GM19043 (cell line): ENCODE data around the gene DIPK1B.
"Not testable (repeated sequence)": the region's sequence is repeated elsewhere in the genome, so short reads cannot be mapped to it uniquely, and the experiment has no call there.

Source experiments
- ATAC-seq: cut with Tn5 transposase; IDR thresholded peaks from one replicate; pipeline ENCODE4 v1.9.1; 2021; ENCODE audit warnings: low read depth; ENCODE audit not compliant: unreplicated experiment

The DIPK1B gene

GRCh38 chr9:136748666-136749611 is 36.6 kb downstream of the DIPK1B start:
- ATAC-seq: no peak

DNA sequence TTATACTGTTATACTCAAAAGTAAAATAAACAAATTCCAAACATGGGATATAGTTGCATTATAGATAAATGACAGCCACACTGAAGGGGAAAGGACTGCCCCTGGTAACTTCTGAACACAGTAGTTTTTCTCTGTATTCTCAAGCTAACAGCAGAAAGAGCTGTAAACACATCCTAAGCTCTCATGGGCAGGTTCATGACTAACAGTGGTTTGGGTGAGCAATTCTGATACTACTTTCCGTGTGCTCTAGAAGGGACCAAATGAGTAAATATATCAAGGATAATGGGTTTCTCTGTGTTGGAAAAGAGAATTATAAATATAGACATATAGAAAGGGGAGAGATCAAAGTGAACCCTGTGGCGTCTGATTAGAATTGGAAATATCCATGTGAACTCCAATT is 38.2 kb downstream of the DIPK1B start:
- no peak for ATAC-seq

DNA sequence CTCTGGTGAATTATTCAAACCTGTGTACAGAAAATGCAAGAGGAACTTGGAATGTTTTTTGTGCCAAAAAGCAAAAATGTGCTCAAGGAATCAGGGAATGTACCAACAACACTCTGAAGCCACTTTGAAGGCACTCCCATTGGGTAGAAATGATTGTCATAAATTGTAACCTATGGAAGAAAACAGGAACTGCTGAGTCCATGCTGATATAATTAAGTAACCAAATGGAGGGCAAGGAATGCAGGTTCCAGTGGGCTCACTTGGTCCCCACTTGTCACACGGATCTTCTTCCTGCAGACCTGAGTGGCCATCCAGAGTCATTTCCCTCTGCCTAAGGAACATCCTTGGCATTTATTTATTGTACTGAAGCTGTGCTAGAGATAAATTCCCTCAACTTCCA is 38.9 kb downstream of the DIPK1B start:
- no peak for ATAC-seq

GRCh38 chr9:136751814-136752213 is 39.4 kb downstream of the DIPK1B start:
- no peak for ATAC-seq

DNA sequence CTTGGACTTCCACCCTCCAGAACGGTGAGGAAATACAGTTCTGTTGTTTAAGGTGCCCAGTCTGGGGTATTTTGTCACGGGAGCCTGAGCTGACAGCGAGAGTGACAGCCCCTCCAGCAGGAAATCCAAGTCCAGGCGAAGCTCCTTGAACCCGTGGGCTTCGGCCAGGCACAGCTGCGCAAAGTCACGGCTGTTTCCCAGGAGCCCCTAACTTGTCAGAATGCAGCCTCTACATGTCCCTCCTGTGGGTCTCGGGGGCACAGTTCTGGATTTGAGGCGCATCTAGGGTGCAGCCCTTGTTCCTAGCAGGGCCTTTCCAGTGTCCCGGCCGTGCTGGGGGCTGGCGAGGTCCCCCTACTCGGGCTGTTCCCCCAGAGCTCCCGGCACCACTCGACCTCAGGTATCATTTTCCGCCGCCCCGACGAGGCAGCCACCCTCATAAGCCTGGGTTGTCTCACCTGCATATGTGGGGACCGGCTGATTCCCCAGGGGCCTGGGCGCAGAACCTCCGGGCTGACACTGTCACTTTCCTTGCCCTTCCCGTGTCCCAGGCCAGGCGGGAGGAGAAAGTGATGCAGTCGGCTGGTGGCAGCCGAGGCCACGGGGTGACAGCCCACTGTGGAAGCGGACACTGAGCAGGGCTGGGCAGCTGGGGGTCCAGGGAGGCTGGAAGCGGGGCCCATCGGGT is 41.1 kb downstream of the DIPK1B start:
- ATAC-seq: no peak

- no peak for ATAC-seq
These were observed 41.7 kb downstream of the DIPK1B start for GRCh38 chr9:136754059-136754572.

- no peak for ATAC-seq
These were observed 42.4 kb downstream of the DIPK1B start for GRCh38 chr9:136754626-136755301.

GRCh38 chr9:136755302-136756133 is 43.1 kb downstream of the DIPK1B start:
- not testable (repeated sequence) for ATAC-seq

DNA sequence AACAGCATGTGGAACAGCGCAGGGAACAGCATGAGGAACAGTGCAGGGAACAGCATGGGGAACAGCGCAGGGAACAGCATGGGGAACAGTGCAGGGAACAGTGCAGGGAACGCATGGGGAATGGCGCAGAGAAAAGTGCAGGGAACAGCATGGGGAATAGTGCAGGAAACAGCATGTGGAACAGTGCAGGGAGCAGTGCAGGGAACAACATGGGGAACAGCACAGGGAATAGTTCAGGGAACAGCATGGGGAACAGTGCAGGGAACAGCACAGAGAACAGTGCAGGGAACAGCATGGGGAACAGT is 43.7 kb downstream of the DIPK1B start:
- ATAC-seq: no peak

GRCh38 chr9:136756836-136757235 is 44.5 kb downstream of the DIPK1B start:
- ATAC-seq: no peak

DNA sequence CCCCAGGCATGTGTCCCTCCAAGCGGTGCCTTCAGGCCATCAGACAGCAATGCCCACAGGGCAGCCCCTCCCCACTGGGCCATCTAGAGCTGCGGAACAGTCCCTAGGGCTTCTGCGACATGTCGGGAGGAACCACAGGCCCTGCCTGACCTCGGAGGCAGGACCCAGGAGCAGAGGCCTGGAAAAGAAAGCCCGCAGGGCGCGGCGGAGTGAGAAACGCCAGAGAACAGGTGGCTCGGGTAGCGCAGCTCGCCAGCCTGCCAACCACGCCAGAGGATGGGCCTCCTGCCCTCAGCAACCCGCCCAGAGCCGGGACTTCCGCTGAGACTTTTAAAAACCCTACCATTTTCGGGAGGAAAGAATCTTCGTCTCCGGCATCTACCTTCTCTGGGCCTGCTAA is 45.0 kb downstream of the DIPK1B start:
- ATAC-seq: no peak

DNA sequence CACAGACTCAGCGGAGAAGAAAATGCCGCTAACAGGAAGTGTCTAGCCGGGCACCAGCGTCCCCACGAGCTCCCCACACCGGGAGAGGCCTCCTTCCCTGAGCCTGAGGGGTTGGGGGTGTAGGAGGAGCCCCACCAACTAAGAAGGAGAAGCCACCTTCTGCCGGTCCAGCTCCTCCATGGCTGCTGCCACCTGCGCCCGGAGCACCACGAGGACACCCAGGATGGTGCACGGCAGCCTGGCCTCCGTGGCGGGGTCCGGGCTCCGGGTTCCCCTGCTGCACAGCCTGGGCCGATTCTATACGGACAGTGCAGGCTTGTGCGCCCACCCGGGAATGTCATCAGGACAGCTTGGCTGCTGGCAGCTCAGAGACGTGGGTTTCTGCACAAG is 45.4 kb downstream of the DIPK1B start:
- no peak for ATAC-seq

GRCh38 chr9:136759001-136759400 is 46.6 kb downstream of the DIPK1B start:
- no peak for ATAC-seq

DNA sequence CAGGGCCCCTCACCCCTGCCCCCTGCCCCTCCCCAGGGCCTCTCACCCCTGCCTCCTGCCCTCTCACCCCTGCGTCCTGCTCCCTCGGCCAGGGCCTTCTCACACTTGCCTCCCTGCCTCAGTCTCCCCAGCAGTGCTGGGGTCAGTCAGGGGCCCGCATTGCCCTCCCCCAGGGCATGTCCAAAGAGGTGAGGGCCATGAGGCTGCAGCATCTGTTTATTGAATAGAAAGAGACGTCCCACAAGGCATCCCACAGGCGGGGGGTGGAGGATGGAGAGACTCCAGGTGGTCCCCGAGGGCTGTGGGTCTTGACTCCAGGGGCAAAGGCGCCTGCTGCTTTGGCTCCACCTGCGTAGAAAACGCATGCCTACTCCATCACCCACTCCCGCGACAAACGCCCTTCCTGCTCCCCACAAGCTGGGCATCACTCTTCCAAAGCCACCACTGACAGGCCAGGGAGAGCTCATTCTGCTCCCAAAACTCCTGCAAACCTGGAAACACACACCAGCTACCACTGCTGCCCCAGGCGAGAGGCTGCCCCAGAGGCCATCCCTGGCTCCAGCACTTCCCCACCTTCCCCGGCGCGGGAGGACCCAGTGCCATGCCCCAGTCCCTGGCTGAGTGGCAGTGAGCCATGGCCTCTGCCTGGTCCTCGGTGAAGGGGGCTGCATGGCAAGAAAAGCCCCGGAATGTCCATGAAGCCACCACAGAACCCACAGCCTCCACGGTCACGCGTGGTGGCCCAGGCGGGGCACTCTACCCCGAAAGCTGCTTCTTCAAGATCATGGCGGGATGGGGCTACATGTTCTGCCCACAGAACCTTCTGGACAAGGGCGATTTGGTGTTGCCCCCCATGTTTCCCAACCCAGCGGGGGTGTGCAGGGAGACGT is 47.3 kb downstream of the DIPK1B start:
- ATAC-seq: no peak

DNA sequence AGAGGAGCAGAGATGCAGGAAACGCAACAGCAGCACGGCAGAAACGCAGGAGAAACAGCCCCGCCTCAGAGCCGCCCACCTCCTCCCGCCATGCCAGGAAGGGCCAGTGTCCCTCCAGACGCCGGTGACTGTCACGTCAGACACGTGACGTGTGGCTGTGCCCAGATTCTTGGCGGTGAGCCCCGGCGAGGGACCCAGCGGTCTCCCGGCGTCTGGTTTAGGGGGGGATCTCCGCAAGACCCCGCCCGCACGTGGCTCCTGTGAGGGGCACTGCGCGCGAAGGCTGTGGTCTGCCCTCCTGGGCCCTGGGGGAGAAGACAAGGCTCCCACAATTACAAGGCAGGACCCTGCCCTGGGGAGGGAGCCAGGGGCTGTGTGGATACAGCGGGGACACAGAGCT is 48.1 kb downstream of the DIPK1B start:
- ATAC-seq: no peak

GRCh38 chr9:136760834-136761544 is 48.6 kb downstream of the DIPK1B start:
- ATAC-seq: not testable (repeated sequence)

DNA sequence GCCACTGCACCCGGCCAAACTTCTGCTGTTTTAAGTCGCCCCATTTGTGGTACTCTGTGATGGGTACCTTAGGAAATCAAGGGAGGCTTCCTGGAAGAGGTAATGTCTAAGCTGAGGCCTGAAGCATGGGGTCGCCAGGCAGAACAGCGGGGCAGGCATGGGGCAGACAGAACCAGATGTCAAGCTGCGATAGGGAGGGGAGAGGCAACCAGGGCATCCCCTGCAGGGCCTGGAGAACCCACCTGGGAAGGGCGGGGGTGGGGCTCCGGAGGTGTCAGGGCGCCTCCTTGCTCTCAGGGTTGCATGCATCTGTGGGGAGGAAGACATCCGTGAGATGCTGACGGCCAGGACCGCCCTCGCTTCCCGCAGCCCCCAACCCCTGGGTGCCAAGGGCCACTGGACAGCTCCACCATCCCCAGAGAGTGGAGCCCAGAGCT is 49.2 kb downstream of the DIPK1B start:
- no peak for ATAC-seq

DNA sequence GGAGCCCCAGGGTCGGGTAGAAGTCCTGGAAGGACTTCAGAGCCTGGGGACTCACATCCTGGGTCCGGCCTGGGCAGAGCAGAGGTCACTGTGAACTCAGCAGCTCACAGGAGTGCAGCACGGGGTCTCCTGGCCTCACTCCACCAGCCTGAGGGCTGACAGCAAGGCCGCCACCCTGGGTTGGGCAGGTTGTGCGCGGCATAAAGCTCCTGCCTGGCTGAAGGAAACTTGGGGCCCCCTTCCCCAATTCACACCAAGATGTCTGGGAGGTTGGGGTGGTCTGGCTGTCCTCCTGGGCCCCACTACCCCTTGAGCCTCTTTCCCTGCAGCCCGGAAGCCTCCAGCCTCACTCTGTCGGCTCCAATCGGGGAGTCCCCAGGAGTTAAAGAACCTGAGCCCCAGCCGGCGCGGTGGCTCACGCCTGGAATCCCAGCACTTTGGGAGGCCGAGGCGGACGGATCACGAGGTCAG is 49.9 kb downstream of the DIPK1B start:
- no peak for ATAC-seq
